Hematopoietic multipotent progenitor cell treated with erythropoietin and hydrocortisone succinate and interleukin-3 and kit ligand, for 8 days (in vitro differentiated cells): ENCODE measurements around the gene SP3.

Experiments used
- DNase-seq: peaks from one replicate; pipeline ENCODE4 v3.0.0-alpha.2; 2015

Gene SP3

GRCh38 chr2:173993459-173993858, 28.3 kb upstream of the SP3 start:
- DNase-seq: no peak

DNA sequence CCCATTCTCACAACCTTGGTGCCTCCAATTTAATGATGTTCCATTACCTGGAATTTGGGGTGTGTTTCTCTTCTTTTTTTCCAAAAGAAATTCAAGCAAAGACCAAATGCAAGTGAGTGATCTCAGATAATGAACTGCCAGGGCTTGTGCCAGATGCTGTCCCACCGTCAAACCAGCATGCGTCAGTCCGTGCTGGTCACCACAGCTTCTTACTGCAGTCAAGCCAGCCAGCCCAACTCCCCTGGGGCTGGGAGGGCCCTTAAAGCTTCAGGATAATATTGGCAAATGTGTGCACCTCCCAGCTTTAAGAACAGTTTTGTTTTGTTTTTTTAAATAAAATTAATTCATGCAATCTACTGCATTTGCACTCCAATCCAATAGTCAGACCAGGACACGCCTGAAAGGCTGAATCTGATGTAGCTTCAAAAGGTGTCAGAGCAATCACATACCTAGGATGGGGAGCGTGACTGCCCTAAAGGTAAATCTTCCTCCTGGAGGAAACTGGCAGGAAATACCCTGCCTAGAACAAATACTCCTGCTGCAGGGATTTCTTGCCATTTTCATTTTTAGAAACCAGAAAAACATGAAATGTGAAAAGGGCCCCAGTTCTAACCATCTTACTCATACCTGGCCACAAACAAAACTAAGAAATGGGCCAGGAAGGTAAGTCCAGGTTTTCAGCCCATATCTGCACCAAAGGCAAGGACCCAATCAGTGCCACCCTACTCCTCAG, 26.8 kb upstream of the SP3 start:
- no peak for DNase-seq

- no peak for DNase-seq
Observed at GRCh38 chr2:173990970-173991819, 26.0 kb upstream of the SP3 start.

GRCh38 chr2:173990245-173990644, 25.1 kb upstream of the SP3 start:
- peak; percentile 13 for DNase-seq

GRCh38 chr2:173989884-173990215, 24.7 kb upstream of the SP3 start:
- DNase-seq: peak; percentile 11

DNA sequence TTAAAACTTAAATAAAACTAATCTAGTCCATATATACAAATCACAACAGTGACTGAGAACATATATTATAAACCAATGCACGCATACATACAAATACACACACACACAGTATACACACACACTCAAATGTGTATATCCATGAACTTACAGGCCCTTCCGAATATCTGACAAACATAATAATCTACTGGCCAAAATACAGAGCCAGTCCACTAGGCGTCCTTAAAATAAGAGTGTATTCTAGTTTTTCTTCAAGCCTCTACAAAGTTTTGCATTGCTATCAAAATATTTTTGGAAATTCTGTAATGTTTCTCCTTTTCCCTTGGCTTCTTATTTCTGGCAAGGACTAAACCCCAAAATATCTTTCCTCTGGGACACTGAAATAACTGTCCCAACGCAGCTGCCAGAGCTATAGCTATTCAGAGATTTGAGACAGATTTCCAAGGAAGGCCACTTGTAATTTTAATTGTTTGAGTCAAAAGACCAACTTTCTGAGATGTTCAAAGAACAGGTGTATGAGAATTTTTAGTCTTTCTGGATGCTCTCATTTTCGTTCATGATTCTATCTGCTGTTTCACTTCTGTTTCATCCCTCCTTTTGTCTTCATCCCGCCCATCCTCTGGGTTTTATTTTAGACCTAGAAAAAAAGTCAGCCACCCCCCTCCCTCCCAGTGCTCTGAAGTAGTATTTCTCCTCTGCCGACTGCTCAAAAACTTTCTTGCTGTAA, 24.1 kb upstream of the SP3 start:
- DNase-seq: no peak

- no peak for DNase-seq
Observed at GRCh38 chr2:173986805-173987204, 21.6 kb upstream of the SP3 start.

- DNase-seq: no peak
Observed at GRCh38 chr2:173985605-173985992, 20.4 kb upstream of the SP3 start.

- DNase-seq: peak; percentile 39
Observed at GRCh38 chr2:173984866-173985604, 19.9 kb upstream of the SP3 start.

DNA sequence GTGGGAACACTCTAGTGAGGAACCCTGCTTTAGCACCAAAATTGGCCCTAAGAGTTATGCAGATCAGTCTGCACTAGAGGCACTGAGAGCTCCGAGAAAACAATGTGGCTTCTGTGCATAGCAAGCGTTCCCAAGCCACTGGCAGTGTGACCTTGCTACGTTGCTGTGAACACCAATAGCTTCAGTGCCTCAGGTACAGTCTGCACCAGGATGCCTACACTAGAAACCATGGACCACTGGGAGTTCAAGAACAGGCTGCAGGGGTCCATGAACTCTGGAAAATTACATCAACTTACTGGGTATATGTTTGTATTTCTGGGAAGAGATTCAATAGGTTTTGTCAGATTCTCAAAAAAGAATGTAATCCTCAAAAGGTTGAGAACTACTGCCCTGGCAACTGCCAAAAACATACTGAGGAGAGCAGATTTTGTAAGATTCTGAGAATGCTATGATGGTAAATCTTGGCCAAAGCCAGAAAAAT, 18.3 kb upstream of the SP3 start:
- no peak for DNase-seq

DNA sequence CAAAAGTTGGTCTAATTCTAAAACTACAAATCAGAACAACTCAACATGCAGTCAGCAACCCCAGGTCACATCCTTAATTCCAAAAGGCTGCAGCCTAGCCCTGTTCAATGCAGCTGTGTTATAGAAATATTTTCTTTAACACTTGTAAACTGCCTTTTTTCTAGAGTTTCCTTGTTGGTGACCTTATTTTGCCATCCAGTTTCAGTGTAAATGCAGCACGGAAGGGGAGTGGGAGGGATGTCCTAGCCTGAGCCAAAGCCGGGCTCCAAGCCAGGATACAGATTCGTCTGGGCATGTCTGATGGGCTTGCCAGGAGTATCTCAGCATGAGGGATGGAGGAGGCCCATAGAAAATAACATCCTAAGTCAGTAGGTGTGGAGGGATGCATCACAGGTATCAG, 17.7 kb upstream of the SP3 start:
- no peak for DNase-seq

DNA sequence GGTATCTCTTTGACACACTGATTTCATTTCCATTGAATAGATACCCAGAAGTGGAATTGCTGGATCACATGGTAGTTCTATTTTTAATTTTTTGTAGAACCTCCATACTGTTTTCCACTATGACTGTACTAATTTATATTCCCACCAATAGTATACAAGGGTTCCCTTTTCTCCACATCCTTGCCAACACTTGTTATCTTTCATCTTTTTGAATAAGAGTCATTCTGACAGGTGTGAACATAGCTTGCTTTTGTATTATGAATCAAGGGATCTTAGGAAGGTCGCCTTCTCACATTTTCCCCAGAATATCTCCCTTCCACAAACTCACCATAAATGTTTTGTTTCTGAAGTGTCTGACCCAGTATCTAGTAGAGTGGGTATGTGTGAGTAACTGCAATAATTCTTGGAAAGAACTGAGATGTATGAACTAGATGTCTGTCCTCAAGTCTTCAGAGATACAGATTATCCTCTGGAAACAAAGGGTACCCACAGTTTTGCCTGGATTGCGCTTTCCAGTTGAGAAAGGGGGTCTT, 17.1 kb upstream of the SP3 start:
- DNase-seq: no peak

- no peak for DNase-seq
Observed at GRCh38 chr2:173981520-173981919, 16.3 kb upstream of the SP3 start.

DNA sequence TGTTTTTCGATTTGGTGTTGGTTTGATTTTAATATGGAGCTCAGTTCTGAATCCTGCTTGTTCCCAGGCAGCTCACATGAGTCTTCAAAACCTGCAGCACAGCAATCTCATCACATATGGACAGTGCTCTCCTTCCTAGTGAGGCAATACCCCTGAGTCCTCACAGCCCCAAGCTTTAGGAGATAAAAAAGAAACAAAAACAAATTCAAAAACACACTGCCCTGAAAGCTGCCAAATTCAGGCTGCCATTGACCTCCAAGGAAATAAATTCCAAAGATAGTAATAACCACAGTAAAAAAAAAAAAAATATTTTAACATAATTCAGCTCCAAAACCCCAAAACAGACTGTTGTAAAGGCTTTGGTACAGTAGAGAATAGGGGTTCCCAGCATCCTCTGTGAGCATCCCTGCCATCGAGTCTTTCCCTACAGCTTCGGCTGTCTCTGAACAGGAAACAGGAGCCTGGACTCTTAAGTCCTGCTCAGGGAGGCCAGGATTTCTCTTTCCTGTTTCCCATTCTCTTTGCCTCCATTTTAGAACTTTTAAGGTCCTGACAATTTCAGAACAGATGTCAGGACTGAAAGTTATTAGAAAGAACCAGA, 14.7 kb upstream of the SP3 start:
- DNase-seq: no peak

DNA sequence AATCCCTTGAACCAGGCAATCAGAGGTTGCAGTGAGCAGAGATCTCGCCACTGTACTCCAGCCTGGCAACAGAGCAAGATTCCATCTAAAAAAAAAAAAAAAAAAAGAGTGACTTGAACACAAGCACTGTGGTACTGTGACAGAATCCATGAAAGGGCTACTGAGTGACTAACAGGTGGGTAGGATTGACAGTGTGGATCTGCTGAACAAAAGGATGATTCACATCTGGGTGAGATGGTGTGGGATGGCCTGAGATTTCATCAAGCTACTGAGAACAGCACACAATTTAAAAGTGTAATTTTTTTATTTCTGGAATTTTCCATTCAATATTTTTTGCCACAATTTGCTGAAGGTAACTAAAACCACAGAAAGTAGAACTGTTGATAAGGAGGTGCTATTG, 13.3 kb upstream of the SP3 start:
- no peak for DNase-seq

- no peak for DNase-seq
Observed at GRCh38 chr2:173972636-173973035, 7.5 kb upstream of the SP3 start.

GRCh38 chr2:173972165-173972564, 7.0 kb upstream of the SP3 start:
- no peak for DNase-seq

GRCh38 chr2:173970516-173970924, 5.3 kb upstream of the SP3 start:
- DNase-seq: peak; percentile 27

DNA sequence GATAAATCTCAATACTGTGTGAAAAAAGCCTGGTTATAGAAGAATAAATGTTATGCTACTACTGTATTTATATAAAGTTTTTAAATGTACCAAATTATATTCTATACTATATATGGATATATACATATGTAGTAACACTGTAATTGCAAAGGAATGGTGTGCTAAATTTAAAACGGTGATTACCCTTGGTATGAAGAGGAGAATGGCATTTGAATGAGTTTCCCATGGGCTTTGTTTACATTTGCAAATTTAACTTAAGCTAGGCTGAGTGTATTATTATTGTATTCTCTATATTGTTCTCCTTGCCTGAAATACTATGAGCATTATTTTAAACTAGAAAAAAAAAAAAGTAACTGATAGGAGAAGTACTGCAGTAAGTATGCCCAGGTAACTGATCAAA, 4.7 kb upstream of the SP3 start:
- DNase-seq: no peak

DNA sequence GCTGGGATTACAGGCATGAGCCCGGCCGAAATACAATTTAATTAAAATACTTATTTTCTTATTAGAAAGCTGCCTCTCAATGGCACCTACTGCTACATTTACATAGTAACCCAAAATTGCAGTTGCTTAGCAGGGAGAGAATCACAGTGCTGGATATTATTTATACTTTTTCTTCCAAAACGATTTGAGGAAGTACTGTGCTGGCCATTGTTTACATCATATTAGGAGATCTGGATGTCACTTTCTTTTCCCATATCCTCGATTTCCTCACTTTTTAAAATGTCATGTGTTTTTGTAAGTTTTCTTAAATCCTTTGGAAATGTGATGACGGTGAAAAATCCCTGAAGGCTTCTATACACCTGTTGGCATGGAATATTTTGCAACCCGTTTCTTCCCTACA, 3.4 kb upstream of the SP3 start:
- no peak for DNase-seq

DNA sequence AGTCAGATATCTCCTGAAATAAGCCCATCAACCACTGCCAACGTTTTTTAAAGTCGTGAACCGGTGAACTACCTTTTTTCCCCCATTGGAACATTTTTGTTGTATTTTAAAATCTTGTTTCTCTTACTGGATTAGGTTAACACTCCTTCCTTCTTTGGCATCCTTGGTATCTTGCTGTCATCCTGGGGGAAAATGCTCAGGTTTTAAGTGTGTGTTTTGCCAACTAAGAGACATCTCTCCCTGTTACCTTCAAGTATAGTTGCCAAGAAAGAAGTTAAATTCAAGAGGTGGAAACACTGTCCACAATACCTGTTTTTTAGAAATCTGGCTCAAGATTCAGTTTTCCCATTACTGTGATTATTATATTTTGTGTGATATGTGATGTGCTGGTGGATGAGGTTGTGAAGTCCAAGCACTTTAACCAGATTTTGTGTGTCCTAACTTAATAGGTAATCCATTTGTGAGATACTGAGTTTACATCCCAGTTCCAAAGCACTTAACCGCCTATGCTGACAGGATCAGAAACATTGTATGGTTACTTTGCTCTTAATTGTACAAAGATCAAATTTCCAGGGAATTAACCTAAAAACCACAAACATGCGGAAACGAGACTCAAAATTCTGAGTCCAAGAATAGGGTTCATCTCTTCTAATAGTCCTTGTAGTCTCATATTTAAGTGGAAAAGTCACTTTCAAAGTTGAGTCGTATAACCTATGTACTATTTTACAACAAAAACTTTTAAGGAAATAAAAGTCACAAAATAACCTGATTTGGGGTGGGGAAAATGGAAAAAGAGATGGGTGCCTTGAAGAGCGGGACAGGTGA, 1.3 kb upstream of the SP3 start:
- DNase-seq: no peak
